Testis (tissue), 2 donors: ENCODE results near the gene SLK.

ENCODE experiments used
- POLR2A ChIP-seq: fragments of 450-650 bp; IDR thresholded peaks from one replicate; pipeline ENCODE4 v1.6.1; 2017; ENCODE audit warnings: antibody characterized with exemption, mild to moderate bottlenecking, moderate library complexity
- TF ChIP-seq, protein P1 (sequence below), 3 experiments: fragments of 450-650 bp in 2 of 3; fragments of 200-600 bp in 1 of 3; sonication (generic) in 1 of 3; IDR thresholded peaks; one replicate each; pipeline ENCODE4 v1.5.1; 2016 to 2019; ENCODE audit warnings: antibody characterized with exemption in 3 of 3, mild to moderate bottlenecking in 2 of 3, moderate library complexity in 1 of 3

GRCh38 chr10:104002911-104003310 is 36.0 kb downstream of the SLK start:
- TF ChIP-seq, protein P1, sequence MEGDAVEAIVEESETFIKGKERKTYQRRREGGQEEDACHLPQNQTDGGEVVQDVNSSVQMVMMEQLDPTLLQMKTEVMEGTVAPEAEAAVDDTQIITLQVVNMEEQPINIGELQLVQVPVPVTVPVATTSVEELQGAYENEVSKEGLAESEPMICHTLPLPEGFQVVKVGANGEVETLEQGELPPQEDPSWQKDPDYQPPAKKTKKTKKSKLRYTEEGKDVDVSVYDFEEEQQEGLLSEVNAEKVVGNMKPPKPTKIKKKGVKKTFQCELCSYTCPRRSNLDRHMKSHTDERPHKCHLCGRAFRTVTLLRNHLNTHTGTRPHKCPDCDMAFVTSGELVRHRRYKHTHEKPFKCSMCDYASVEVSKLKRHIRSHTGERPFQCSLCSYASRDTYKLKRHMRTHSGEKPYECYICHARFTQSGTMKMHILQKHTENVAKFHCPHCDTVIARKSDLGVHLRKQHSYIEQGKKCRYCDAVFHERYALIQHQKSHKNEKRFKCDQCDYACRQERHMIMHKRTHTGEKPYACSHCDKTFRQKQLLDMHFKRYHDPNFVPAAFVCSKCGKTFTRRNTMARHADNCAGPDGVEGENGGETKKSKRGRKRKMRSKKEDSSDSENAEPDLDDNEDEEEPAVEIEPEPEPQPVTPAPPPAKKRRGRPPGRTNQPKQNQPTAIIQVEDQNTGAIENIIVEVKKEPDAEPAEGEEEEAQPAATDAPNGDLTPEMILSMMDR (IDR thresholded peaks at IDR 0.05), result no peak
- TF ChIP-seq POLR2A, result no peak
